NCI-H69 (cell line): Measurements from ENCODE around the gene PNKD.

ENCODE experiments used
- DNase-seq: peaks from one replicate; lab custom pipeline; 2025; lab: John Stamatoyannopoulos, UW

Gene PNKD

DNA sequence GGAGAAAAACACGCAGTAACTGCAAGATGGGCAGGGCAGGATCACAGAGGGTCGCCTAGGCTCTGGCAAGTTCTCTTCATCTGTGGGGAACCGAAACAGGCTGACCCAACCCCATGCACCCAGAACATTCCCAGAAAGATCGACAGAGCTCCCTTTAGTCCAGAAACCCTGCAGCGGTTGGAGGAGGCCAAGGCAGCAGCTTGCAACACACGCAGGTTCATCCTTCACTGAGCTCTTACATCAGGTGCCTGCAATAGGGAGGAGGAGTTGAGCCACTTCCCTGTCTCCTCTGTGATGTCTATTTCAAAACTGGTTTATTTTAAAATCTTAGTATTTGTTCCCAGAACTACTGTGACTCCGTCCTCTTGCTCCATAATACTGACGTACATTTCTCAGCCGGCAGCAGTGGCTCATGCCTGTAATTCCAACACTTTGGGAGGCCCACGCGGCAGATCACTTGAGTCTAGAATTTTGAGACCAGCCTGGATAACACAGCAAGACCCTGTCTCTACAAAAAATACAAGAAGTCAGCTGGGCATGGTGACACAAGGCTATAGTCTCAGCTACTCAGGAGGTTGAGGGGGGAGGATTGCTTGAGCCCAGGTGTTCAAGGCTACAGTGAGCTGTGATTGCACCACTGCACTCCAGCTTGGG, 100.2 kb downstream of the PNKD start:
- DNase-seq = no peak

DNA sequence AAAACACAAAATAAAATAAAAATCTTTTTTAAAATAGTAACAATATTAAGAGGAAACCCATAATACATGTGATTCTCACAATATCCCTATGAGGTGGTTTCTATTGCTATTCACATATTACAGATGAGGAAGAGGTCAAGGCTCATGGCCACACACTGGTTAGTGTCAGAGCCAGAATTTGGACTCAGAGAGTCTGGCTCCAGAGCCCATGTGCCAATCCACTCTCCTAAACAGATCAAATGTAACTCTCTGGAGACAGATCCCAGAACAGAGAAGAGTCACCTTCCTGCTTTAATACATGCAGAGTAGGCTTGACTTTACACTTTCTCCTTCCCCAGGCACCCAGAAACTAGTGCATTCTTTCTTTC, 101.6 kb downstream of the PNKD start:
- no peak for DNase-seq

DNA sequence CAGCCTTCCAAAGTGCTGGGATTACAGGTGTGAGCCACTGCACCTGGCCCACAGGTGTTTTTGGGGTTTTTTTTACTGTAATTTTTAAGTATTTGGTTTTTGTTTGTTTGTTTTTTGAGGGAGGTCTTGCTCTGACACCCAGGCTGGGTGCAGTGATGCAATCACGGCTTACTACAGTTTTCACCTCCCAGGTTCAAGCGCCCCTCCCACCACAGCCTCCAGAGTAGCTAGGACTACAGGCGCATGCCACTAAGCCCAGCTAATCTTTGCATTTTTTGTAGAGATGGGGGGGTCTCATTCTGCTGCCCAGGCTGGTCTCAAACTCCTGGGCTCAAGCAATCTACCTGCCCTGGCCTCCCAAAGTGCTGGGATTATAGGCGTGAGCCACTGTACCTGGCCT, 104.5 kb downstream of the PNKD start:
- DNase-seq = no peak

DNA sequence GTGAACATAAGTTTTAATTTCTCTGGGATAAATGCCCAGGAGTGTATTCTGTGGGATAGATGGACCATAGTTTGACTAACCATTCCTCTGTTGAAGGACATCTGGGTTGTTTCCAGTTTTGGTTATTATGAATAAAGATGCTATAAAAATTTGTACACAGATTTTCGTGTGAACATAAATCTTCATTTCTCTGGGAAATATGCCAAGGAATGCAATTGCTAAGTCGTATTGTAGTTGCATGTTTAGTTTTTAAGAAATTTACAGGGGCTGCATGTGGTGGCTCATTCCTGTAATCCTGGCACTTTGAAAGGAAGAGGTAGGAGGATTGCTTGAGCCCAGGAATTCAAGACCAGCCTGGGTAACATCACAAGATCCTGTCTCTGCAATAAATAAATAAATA, 104.9 kb downstream of the PNKD start:
- no peak for DNase-seq

DNA sequence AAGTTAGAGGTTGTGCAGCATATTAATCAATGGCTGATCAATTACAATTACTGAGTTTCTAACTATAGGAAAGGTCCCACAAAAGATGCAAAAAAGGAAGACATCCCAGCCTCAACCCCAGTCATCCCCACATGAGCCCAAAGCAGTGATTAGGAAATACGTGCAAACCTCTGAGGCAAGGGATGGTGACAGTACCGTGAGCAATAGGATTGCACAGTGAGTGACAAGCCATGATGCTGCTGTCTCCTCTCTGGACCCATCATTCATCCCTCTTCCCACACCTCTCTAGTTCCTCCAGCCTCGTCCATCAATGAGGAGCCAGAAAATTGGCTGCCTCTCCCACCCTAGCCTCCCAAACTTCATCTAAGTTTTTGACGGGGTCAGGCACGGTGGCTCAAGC, 107.7 kb downstream of the PNKD start:
- no peak for DNase-seq

DNA sequence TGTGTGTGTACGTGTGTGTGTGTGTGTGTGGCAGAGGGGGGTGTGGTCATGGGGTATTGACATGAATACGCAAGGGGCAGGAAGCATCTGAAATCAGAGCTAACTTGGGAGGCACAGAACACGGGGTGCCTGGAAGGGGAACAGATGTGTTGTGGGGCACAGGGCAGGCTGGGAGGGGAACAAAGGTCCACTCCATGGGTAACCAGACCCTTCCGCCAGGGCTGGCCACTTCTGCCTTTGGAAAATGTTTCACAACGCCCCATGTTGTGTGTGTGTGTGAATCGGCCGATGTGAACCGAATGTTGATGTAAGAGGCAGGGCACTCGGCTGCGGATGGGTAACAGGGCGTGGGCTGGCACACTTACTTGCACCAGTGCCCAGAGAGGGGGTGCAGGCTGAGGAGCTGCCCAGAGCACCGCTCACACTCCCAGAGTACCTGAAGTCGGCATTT, 111.6 kb downstream of the PNKD start, which contains the start of gene SLC11A1:
SLC11A1 (plus strand) TSS at position 358 of the 451 bp plus-strand sequence. CDS start 96 bp downstream, outside the sequence.
- DNase-seq = no peak

DNA sequence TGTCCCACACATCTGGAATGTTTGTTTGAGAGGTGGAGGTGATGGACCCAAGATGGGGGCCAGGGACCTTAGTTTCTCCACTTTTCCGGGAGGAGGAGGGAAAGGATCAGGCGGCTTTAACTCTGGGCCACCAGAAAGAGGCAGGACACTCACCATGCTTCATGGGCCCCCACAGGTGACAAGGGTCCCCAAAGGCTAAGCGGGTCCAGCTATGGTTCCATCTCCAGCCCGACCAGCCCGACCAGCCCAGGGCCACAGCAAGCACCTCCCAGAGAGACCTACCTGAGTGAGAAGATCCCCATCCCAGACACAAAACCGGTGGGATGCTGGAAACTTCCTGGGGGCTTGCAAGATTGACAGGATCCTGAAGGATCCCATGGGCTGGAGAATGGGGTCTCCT, 112.5 kb downstream of the PNKD start:
- DNase-seq = no peak

DNA sequence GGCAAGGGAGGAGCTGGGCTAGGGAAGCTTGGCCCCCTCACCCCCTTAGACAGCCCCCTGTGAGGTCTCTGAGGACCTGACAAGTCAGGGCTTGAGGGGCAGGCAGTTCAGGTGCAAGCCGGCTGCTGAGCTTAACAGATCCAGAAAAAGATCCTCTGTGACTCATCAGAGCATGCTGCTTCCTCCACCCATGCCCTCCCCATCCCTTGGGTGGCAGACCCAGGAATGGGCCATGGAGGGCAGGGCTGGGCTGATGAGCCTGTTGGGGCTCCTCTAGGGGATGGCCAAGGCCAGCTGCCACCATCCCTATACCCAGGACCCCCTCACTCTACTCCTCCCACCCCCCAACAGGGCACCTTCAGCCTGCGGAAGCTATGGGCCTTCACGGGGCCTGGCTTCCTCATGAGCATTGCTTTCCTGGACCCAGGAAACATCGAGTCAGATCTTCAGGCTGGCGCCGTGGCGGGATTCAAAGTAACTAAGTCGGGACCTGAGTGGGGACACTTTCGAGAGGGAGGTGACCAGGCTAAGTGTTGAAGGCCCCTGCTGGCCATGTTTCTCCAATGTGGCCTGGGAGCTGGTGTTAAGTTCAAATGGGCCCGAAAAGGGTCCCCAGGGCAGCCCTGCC, 113.7 kb downstream of the PNKD start:
- DNase-seq = peak; percentile 10

DNA sequence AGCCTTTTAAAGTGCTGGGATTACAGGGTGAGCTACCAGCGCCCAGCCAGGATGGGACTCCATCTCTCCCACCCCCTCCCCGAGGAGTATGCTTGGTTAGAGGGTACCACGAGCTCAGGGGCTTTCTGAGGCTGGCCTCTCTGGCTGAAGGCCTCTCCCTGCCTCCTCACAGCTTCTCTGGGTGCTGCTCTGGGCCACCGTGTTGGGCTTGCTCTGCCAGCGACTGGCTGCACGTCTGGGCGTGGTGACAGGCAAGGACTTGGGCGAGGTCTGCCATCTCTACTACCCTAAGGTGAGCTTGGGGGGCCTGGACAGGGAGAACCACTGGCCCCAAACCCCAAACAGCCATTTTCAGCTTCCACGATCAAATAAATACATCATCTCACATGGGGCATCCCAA, 114.7 kb downstream of the PNKD start:
- no peak for DNase-seq

DNA sequence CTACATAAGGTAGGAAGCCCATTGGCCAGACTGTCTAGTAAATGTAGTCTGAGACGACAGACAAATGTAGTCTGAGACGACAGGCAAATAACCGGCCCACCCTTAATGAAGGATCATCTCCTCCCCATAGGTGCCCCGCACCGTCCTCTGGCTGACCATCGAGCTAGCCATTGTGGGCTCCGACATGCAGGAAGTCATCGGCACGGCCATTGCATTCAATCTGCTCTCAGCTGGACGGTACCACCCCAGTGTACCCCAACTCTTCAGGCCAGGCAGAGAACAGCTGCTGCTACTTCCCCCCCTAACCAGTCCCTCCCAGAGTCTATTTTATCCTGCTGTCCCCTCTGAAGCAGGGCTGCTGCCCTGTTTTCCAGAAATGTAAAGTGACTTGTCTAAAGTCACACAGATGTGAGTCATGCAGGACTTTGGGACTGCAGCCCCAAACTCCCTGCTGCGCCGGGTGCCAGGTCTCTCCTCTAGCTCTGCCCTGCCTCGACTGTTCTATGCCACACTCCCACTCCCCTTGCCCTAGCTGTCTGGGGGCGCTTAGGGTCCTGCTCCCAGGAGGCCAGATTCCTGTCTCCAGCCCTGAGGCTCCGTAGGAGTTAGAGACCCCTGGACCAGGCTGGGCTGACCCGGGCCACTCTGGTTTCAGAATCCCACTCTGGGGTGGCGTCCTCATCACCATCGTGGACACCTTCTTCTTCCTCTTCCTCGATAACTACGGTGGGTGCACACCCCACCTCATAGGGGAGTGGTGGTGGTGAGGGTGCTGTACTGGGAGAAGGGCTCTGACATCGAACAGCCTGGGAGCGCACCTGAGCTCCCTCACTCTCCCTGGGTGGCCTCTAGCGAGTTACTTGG, 116.4 kb downstream of the PNKD start:
- DNase-seq = no peak

DNA sequence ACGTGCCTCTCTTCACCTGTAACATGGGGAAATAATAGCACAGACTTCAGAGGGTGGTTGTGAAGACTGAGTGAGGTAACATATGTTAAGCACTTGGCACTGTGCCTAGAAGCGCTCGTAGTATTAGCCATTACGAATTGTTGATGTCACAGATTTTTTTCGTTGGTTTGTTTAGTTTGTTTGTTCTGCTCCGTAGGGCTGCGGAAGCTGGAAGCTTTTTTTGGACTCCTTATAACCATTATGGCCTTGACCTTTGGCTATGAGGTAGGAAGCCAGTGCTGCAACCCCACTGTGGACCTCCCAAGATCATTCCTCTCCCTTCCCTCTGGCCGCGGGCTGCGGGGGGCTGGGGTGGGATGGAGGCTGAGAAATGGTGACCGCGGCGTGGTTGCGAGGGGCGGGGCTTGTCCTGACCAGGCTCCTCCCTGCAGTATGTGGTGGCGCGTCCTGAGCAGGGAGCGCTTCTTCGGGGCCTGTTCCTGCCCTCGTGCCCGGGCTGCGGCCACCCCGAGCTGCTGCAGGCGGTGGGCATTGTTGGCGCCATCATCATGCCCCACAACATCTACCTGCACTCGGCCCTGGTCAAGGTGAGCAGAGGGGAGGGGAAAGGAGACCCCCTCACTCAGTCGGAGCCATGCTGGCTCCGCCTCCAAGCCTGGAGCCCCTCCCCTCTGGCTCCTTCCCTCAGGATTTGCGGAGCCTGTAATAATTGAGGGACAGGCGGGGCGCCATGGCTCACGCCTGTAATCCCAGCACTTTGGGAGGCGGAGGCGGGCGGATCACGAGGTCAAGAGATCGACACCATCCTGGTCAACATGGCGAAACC, 117.3 kb downstream of the PNKD start:
- DNase-seq = peak; percentile 92

DNA sequence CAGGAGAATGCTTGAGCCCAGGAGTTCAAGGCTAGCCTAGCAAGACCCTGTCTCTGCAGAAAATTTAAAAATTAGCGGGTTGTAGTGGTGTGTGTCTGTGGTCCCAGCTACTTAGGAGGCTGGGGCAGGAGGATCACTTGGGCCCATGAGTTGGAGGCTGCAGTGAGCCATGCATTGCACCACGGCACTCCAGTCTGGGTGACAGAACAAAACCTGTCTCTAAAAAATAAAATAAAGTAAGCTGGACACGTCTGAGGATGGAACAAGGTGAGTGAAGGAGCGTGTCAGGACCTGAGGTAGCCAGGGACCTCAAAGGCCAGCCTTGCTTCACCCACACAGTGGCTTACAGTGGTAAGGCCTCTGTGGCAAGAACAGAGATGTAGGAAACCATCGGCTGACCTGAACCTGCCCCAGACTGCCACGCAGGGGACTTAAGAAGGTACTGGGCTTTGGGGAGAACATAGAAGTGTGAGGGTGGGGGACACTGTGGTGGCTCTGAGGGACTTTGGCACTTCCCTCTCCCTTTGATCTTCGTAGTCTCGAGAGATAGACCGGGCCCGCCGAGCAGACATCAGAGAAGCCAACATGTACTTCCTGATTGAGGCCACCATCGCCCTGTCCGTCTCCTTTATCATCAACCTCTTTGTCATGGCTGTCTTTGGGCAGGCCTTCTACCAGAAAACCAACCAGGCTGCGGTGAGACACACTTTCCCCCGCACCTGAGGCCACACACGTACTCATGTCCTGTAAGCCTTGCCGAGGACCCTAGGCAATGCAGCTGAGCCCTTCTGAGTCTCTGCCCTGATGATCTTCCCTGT, 119.2 kb downstream of the PNKD start:
- DNase-seq = no peak

DNA sequence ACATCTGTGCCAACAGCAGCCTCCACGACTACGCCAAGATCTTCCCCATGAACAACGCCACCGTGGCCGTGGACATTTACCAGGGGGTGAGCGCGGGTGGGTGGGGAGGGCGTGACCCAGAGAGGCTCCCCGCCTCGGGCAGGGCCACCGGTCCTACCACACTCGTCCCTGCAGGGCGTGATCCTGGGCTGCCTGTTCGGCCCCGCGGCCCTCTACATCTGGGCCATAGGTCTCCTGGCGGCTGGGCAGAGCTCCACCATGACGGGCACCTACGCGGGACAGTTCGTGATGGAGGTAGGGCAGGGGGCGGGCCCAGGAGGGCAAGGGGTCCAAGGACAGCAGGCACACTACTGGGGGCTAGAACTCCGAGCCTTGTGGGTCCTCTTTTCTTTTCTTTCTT, 120.9 kb downstream of the PNKD start:
- DNase-seq = no peak

DNA sequence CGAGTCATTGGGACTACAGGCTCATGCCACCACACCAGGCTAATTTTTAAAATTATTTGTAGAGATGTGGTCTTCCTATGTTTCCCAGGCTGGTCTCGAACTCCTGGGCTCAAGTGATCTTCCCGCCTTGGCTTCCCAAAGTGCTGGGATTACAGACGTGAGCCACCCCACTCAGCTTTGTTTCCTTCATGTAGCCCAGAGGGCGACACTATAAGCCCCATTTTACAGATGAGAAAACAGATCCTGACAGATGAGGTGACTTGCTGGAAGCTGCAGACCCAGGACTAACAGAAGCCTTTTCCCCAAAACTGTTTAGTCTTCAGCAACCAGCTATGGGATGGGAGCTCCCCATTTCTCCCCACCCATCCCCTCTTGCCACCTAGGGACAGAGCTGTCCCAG, 122.1 kb downstream of the PNKD start:
- no peak for DNase-seq

DNA sequence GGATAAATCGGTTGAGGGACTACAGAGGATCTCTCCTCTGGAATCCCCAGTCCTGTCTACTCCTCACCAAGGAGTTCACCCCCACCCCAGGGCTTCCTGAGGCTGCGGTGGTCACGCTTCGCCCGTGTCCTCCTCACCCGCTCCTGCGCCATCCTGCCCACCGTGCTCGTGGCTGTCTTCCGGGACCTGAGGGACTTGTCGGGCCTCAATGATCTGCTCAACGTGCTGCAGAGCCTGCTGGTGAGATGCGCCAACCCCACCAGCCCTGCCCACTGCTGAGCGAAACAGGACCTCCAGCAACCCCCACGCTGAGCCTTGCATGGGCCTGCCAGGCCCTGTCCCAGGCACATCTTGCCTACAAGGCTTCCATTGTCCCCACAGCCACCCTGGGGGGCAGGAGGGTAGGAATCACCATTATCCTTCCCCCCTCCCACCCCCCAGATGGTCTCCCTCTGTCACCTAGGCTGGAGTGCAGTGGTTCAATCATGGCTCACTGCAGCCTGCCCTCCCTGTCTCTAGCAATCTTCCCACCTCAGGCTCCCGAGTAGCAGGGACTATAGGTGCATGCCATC, 122.7 kb downstream of the PNKD start:
- DNase-seq = no peak

DNA sequence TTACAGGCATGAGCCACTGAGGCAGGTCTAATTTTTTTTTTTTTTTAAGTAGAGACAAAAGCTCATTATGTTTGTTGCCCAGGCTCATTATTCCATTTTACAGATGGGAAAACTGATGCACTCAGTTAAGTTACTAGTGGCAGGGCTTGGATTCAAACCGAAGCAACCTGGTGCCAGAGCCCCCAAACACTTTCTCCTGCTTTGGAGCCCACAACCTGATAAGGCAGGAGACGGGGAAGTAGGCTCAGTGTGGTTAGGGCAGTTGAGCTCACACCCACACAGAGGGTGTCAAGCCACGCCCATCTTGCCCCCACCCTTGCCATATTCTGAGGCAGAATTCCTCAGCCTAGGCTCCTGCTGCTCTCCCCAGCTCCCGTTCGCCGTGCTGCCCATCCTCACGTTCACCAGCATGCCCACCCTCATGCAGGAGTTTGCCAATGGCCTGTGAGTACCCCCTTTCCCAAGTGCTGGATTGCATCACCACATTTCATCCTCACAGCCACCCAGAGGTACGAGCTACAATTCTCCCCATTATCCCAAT, 123.5 kb downstream of the PNKD start:
- DNase-seq = no peak

DNA sequence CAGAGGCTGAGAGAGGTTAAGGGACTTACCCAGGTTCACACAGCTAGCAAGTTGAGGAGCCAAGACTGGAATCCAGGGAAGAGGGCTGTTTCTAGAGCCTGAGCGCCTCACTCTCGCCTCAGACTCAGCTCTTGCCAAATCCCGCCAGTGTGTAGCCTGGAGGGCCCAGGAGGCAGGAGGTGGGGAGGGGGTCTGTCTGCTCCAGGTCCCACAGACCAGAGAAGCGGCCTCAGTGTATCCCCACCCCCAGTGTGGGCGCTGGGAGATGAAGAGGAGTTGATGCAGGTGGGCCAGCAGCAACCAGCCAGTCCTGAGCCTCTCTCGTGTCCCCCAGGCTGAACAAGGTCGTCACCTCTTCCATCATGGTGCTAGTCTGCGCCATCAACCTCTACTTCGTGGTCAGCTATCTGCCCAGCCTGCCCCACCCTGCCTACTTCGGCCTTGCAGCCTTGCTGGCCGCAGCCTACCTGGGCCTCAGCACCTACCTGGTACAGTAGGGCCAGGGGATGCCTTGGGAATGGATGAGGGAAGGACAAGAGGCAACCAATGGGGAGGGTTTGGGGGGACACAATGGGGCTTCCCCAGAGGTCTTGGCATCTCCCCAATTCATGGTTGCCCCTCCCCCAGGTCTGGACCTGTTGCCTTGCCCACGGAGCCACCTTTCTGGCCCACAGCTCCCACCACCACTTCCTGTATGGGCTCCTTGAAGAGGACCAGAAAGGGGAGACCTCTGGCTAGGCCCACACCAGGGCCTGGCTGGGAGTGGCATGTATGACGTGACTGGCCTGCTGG, 124.2 kb downstream of the PNKD start:
- DNase-seq = no peak

DNA sequence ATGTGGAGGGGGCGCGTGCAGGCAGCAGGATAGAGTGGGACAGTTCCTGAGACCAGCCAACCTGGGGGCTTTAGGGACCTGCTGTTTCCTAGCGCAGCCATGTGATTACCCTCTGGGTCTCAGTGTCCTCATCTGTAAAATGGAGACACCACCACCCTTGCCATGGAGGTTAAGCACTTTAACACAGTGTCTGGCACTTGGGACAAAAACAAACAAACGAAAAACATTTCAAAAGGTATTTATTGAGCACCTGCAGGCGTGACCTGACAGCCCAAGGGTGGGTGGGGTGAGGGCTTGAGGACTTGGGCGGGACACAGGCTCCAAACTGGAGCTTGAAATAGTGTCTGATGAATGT, 124.7 kb downstream of the PNKD start:
- DNase-seq = no peak

DNA sequence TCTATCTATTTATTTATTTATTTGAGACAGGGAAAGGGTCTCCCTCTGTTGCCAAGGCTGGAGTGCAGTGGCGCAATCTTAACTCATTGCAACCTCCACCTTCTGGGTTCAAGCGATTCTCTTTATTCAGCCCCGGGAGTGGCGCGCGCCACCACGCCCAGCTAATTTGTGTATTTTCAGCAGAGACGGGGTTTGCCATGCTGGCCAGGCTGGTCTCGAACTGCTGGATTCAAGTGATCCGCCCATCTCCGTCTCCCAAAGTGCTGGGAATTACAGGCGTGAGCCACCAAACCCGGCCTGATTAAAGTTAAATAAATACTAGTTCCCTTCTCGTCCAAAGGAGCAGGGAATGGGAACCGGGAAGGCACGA, 125.1 kb downstream of the PNKD start:
- peak; percentile 63 for DNase-seq
